Activated T-helper 17 cell treated with anti-CD3 and anti-CD28 coated beads, Interleukin-2, amount 50 U/mL, for 72 hours (primary cell): Measurements from ENCODE around the gene PTGER2. TPM values are rescaled to one million over a fixed set of nuclear protein-coding genes. Genes with fewer than 3 reads are reported as not detected.
A peak's percentile ranks its signal among the peaks of the same experiment; 100 is the strongest.

ENCODE experiments used
- ATAC-seq: fragments of 150-1000 bp; cut with Tn5 transposase; replicated peaks from 2 replicates; pipeline ENCODE4 v1.10.0; 2021; ENCODE audit warnings: mild to moderate bottlenecking, moderate library complexity
- H3K27ac Mint-ChIP-seq: one replicate; pipeline ENCODE4 v1.8.0; 2022; ENCODE audit warnings: mixed read lengths
- H3K27me3 Mint-ChIP-seq: one replicate; pipeline ENCODE4 v1.8.0; 2022; ENCODE audit warnings: mixed read lengths
- H3K36me3 Mint-ChIP-seq: one replicate; pipeline ENCODE4 v1.8.0; 2022; ENCODE audit warnings: low read depth, mild to moderate bottlenecking, mixed read lengths
- H3K4me1 Mint-ChIP-seq: one replicate; pipeline ENCODE4 v1.8.0; 2022; ENCODE audit warnings: mixed read lengths
- H3K4me3 Mint-ChIP-seq: one replicate; pipeline ENCODE4 v1.8.0; 2022; ENCODE audit warnings: mild to moderate bottlenecking, mixed read lengths
- H3K9me3 Mint-ChIP-seq: one replicate; pipeline ENCODE4 v1.8.0; 2022; ENCODE audit warnings: mixed read lengths
- total RNA-seq, 2 donors: library from RNA; stranded (reverse); gene quantifications; one replicate each; pipeline ENCODE4 v1.2.3, GENCODE V29; 2022

PTGER2 gene, protein sequence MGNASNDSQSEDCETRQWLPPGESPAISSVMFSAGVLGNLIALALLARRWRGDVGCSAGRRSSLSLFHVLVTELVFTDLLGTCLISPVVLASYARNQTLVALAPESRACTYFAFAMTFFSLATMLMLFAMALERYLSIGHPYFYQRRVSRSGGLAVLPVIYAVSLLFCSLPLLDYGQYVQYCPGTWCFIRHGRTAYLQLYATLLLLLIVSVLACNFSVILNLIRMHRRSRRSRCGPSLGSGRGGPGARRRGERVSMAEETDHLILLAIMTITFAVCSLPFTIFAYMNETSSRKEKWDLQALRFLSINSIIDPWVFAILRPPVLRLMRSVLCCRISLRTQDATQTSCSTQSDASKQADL
- total RNA-seq: 10 to 100 TPM in 1 of 2 donors, 1 to 10 TPM in 1; 8.3 to 10.3 TPM

DNA sequence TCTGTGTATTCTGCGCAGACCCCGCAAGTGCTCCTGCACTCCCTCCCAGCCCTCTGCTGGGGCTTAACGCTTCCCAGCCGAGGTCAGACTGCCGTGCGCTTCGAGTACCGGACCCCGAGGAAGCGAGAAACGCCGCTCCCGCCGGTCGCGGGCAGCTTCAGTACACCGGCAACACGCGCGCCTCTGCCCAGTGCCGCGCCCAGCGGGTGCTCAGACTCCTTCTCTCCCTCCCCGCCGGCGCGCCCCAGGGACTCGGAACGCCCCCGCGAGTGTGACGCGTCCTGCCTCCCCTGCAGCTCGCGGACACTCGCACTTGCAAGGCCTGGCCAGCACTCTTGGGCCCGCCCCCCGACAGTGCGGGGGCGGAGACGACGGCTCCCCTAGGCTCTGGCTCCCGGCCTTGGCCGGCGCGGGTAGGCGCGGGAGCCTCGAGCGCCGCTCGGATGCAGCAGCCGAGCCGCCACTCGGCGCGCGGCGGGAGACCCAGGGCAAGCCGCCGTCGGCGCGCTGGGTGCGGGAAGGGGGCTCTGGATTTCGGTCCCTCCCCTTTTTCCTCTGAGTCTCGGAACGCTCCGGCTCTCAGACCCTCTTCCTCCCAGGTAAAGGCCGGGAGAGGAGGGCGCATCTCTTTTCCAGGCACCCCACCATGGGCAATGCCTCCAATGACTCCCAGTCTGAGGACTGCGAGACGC, at the start of gene PTGER2:
Gene PTGER2, plus strand, starts transcription at position 410 of the 692 bp plus-strand sequence. Its CDS starts 237 bp downstream, at position 647.
- Mint-ChIP-seq H3K9me3 (no peaks in the 10 kb centered on the region), H3K4me3 (peak within 1 kb of the TSS; percentile 99), H3K4me1 (peaks cover 40% of the 10 kb centered on the region), H3K36me3 (peaks cover 22% of the 10 kb centered on the region), H3K27ac (peak within 1 kb of the TSS; percentile 89), H3K27me3 (no peaks in the 10 kb centered on the region)
- peak; percentile 78 for ATAC-seq

DNA sequence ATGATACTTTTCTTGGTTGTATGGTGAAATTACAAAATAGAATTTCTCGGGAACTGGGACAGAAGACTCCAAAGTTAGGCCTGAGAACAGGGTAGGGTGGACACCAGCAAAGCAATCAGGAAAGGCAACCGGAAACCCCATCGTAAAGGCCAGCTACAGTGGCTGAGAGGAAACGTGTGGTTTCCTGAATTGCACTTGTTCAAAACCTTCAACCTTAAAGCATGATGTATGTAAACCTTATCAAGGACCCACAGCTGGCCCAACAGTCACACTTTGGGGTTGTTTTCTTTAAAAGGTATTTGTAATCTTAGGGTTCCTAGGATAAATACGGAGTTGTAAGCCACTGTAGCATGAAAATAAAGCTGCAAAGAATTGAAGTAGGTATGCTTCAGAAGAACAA, 48.9 kb upstream of the PTGER2 start:
- no peak overlapping the region for H3K27ac Mint-ChIP-seq
- ATAC-seq: no peak

DNA sequence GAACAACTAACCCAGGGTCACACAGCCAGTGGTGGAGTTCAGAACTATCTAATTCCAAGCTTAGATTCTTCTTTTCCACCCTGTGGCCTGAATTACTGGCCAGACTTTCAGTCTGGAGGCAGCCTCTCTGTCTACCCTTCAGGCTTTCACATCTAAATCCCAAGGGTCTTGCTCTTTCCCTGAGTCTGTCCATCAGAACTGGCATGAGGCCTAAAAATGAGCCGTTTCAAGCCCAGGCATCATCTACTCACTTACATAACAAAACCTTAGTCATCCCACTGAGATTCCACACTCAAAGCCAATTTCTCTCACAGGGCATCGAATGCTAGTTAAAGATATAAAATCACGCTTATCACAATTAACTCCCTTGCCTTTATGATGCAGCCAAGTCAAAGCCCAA, 47.9 kb upstream of the PTGER2 start:
- Mint-ChIP-seq H3K4me3 (no peak overlapping the region), H3K9me3 (no peaks in the 10 kb centered on the region)

More for the DNA sequence above, 48.9 kb upstream of the PTGER2 start:
- H3K4me1 Mint-ChIP-seq: peaks cover 35% of the 10 kb centered on the region
- no peaks in the 10 kb centered on the region for H3K36me3 Mint-ChIP-seq
- no peak overlapping the region for H3K4me3 Mint-ChIP-seq
- peaks cover 8% of the 10 kb centered on the region for H3K27me3 Mint-ChIP-seq
- no peaks in the 10 kb centered on the region for H3K9me3 Mint-ChIP-seq

GRCh38 chr14:52266782-52267181, 47.3 kb upstream of the PTGER2 start:
- Mint-ChIP-seq H3K9me3 (no peaks in the 10 kb centered on the region), H3K27me3 (peaks cover 8% of the 10 kb centered on the region), H3K36me3 (no peaks in the 10 kb centered on the region), H3K27ac (no peak overlapping the region), H3K4me3 (peak overlapping the region; percentile 80), H3K4me1 (peaks cover 39% of the 10 kb centered on the region)
- ATAC-seq: no peak

More for the DNA sequence above, 47.9 kb upstream of the PTGER2 start:
- no peaks in the 10 kb centered on the region for H3K36me3 Mint-ChIP-seq
- no peak overlapping the region for H3K27ac Mint-ChIP-seq
- no peak for ATAC-seq
- H3K27me3 Mint-ChIP-seq: peaks cover 8% of the 10 kb centered on the region
- H3K4me1 Mint-ChIP-seq: peaks cover 35% of the 10 kb centered on the region

DNA sequence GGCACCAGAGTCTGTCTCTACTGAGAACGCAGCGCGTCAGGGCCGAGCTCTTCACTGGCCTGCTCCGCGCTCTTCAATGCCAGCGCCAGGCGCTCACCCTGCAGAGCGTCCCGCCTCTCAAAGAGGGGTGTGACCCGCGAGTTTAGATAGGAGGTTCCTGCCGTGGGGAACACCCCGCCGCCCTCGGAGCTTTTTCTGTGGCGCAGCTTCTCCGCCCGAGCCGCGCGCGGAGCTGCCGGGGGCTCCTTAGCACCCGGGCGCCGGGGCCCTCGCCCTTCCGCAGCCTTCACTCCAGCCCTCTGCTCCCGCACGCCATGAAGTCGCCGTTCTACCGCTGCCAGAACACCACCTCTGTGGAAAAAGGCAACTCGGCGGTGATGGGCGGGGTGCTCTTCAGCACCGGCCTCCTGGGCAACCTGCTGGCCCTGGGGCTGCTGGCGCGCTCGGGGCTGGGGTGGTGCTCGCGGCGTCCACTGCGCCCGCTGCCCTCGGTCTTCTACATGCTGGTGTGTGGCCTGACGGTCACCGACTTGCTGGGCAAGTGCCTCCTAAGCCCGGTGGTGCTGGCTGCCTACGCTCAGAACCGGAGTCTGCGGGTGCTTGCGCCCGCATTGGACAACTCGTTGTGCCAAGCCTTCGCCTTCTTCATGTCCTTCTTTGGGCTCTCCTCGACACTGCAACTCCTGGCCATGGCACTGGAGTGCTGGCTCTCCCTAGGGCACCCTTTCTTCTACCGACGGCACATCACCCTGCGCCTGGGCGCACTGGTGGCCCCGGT, 46.4 kb upstream of the PTGER2 start, which contains the start of gene PTGDR:
Gene PTGDR, plus strand, starts transcription at position 198 of the 778 bp plus-strand sequence. Its CDS starts 117 bp downstream, at position 315.
- H3K9me3 Mint-ChIP-seq: no peaks in the 10 kb centered on the region
- no peaks in the 10 kb centered on the region for H3K36me3 Mint-ChIP-seq
- ATAC-seq: peak; percentile 59
- peak within 1 kb of the TSS; percentile 80 for H3K4me3 Mint-ChIP-seq
- H3K27ac Mint-ChIP-seq: no peak within 1 kb of the TSS
- H3K4me1 Mint-ChIP-seq: peaks cover 40% of the 10 kb centered on the region
- peaks cover 8% of the 10 kb centered on the region for H3K27me3 Mint-ChIP-seq

- H3K4me1 Mint-ChIP-seq: peaks cover 40% of the 10 kb centered on the region
- no peak overlapping the region for H3K27ac Mint-ChIP-seq
- peak; percentile 59 for ATAC-seq
- no peaks in the 10 kb centered on the region for H3K36me3 Mint-ChIP-seq
- peaks cover 8% of the 10 kb centered on the region for H3K27me3 Mint-ChIP-seq
- peak overlapping the region; percentile 80 for H3K4me3 Mint-ChIP-seq
- H3K9me3 Mint-ChIP-seq: no peaks in the 10 kb centered on the region
Observed at GRCh38 chr14:52268279-52269061, 45.6 kb upstream of the PTGER2 start.

DNA sequence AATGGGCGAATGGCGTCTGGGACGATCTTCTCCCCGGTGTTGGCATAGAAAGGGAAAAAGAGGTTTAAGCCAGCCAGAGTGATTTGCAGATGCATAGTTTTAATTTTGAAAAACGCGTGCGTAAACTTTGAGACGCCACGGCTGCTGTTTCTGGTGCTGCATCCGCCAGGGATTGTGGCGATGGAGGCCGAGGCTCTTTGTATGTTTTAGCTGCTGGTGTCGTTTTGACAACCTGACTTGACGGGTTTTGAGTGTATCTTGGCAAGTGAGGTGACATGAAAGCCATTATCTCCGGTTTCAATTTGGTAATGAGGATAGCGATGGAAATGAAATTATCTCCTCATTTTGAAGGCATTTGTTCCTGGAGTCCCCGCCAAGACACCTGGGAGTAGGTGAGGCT, 45.0 kb upstream of the PTGER2 start:
- Mint-ChIP-seq H3K27me3 (peaks cover 8% of the 10 kb centered on the region), H3K9me3 (no peaks in the 10 kb centered on the region), H3K36me3 (no peaks in the 10 kb centered on the region), H3K4me1 (peaks cover 40% of the 10 kb centered on the region), H3K4me3 (peak overlapping the region; percentile 80), H3K27ac (no peak overlapping the region)
- ATAC-seq: no peak

GRCh38 chr14:52269982-52270381, 44.1 kb upstream of the PTGER2 start:
- Mint-ChIP-seq H3K27me3 (peaks cover 8% of the 10 kb centered on the region), H3K4me3 (no peak overlapping the region), H3K4me1 (peaks cover 39% of the 10 kb centered on the region), H3K36me3 (no peaks in the 10 kb centered on the region), H3K9me3 (no peaks in the 10 kb centered on the region), H3K27ac (no peak overlapping the region)
- no peak for ATAC-seq

GRCh38 chr14:52271538-52271937, 42.6 kb upstream of the PTGER2 start:
- no peaks in the 10 kb centered on the region for H3K9me3 Mint-ChIP-seq
- H3K4me1 Mint-ChIP-seq: peaks cover 24% of the 10 kb centered on the region
- H3K4me3 Mint-ChIP-seq: no peak overlapping the region
- no peak overlapping the region for H3K27ac Mint-ChIP-seq
- H3K27me3 Mint-ChIP-seq: peaks cover 8% of the 10 kb centered on the region
- ATAC-seq: no peak
- H3K36me3 Mint-ChIP-seq: no peaks in the 10 kb centered on the region

- Mint-ChIP-seq H3K4me1 (peaks cover 20% of the 10 kb centered on the region), H3K27ac (no peak overlapping the region), H3K27me3 (peaks cover 8% of the 10 kb centered on the region), H3K9me3 (no peaks in the 10 kb centered on the region), H3K4me3 (no peak overlapping the region), H3K36me3 (no peaks in the 10 kb centered on the region)
- ATAC-seq: peak; percentile 49
Observed at GRCh38 chr14:52272375-52272774, 41.7 kb upstream of the PTGER2 start.

DNA sequence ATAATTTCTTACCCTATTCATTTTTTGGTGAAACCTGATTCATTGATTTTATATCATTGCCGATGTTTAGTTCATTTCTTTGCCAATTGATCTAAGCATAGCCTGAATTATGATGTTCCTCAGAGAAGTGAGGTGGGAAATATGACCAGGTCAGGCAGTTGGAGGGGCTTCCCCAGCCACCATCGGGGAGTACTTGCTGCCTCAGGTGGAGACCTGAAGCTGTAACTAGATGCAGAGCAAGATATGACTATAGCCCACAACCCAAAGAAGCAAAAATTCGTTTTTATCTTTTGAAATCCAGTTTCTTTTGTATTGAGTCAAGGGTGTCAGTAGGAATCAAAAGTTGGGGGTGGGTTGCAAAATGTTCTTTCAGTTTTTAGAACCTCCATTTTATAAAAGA, 38.7 kb upstream of the PTGER2 start:
- Mint-ChIP-seq H3K36me3 (no peaks in the 10 kb centered on the region), H3K4me3 (no peak overlapping the region), H3K9me3 (no peaks in the 10 kb centered on the region), H3K4me1 (peaks cover 13% of the 10 kb centered on the region), H3K27me3 (no peaks in the 10 kb centered on the region), H3K27ac (no peak overlapping the region)
- peak; percentile 44 for ATAC-seq

- no peaks in the 10 kb centered on the region for H3K36me3 Mint-ChIP-seq
- H3K27me3 Mint-ChIP-seq: no peaks in the 10 kb centered on the region
- H3K4me1 Mint-ChIP-seq: peaks cover 14% of the 10 kb centered on the region
- no peak overlapping the region for H3K4me3 Mint-ChIP-seq
- no peak for ATAC-seq
- H3K9me3 Mint-ChIP-seq: no peaks in the 10 kb centered on the region
- H3K27ac Mint-ChIP-seq: no peak overlapping the region
Observed at GRCh38 chr14:52277552-52277951, 36.6 kb upstream of the PTGER2 start.

DNA sequence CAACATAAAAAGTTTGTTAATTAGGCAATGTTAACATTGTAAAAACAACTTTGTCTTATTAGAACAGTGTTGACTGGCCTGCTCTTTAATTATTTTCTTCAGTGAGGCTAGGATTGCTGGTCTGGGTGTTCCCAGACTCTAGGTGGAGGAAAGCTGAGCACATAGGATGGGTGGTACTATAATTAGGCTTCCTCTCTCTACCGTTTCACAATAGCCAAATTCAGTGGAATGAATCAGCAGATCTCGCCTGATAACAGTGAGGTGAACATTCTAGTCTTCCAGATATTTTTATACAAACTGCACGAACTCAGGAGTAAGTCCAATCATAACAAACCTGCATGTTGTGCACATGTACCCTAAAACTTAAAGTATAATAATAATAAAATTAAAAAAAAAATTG, 34.7 kb upstream of the PTGER2 start:
- H3K36me3 Mint-ChIP-seq: no peaks in the 10 kb centered on the region
- no peak overlapping the region for H3K4me3 Mint-ChIP-seq
- H3K9me3 Mint-ChIP-seq: peaks cover 3% of the 10 kb centered on the region
- H3K27ac Mint-ChIP-seq: no peak overlapping the region
- H3K27me3 Mint-ChIP-seq: no peaks in the 10 kb centered on the region
- peaks cover 14% of the 10 kb centered on the region for H3K4me1 Mint-ChIP-seq
- ATAC-seq: no peak

DNA sequence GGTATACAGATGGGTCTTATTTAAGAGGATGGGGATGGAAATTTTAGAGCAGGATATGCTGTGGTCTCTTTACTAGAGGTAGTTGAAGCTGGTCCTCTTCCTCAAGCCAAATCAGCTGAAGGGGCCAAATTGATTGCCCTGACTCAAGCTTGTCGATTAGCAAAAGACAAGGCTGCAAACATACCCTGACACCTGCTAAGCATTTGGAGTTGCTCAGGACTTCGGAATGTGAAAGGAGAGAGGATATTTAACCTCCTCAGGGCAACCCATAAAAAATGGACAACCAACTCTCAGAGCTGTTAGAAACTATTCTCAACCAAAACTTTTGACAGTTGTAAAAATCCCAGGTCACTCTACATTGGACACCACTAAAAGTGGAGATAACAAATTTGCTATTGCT, 31.0 kb upstream of the PTGER2 start:
- no peak overlapping the region for H3K27ac Mint-ChIP-seq
- H3K36me3 Mint-ChIP-seq: no peaks in the 10 kb centered on the region
- no peak for ATAC-seq
- no peak overlapping the region for H3K4me3 Mint-ChIP-seq
- no peaks in the 10 kb centered on the region for H3K27me3 Mint-ChIP-seq
- H3K4me1 Mint-ChIP-seq: peaks cover 31% of the 10 kb centered on the region
- peaks cover 3% of the 10 kb centered on the region for H3K9me3 Mint-ChIP-seq
